Sigmoid colon (tissue), 4 donors: Measurements from ENCODE around the gene SLC35A1.

Experiments
- POLR2A ChIP-seq, 2 donors: fragments of 450-650 bp; IDR thresholded peaks; one replicate each; pipeline ENCODE4 v1.6.1; 2016; ENCODE audit warnings: antibody characterized with exemption in 2 of 2, mild to moderate bottlenecking in 2 of 2, moderate library complexity in 2 of 2
- POLR2AphosphoS5 ChIP-seq, 4 donors: sonication (generic); formaldehyde crosslinking; IDR thresholded peaks; one replicate each; pipeline ENCODE4 v1.6.1; 2017; ENCODE audit warnings: antibody characterized with exemption in 4 of 4
- TF ChIP-seq, protein P1 (sequence below), 4 experiments: fragments of 450-650 bp in 3 of 4; fragments of 200-600 bp in 1 of 4; IDR thresholded peaks; one replicate each; pipeline ENCODE4 v1.5.1; 2016 to 2019; ENCODE audit warnings: antibody characterized with exemption in 4 of 4, mild to moderate bottlenecking in 3 of 4, moderate library complexity in 2 of 4

- TF ChIP-seq, protein P1, sequence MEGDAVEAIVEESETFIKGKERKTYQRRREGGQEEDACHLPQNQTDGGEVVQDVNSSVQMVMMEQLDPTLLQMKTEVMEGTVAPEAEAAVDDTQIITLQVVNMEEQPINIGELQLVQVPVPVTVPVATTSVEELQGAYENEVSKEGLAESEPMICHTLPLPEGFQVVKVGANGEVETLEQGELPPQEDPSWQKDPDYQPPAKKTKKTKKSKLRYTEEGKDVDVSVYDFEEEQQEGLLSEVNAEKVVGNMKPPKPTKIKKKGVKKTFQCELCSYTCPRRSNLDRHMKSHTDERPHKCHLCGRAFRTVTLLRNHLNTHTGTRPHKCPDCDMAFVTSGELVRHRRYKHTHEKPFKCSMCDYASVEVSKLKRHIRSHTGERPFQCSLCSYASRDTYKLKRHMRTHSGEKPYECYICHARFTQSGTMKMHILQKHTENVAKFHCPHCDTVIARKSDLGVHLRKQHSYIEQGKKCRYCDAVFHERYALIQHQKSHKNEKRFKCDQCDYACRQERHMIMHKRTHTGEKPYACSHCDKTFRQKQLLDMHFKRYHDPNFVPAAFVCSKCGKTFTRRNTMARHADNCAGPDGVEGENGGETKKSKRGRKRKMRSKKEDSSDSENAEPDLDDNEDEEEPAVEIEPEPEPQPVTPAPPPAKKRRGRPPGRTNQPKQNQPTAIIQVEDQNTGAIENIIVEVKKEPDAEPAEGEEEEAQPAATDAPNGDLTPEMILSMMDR (IDR thresholded peaks at IDR 0.05), result no peak
- TF ChIP-seq POLR2A (IDR thresholded peaks at IDR 0.05) (no peak), POLR2AphosphoS5 (IDR thresholded peaks at IDR 0.05) (no peak)
Measured at GRCh38 chr6:87541744-87542143, 69.0 kb downstream of the SLC35A1 start.
